LNCaP clone FGC (cell line): ENCODE results near the gene DNAJC15.
"Not testable (repeated sequence)": the region's sequence is repeated elsewhere in the genome, so short reads cannot be mapped to it uniquely, and the experiment has no call there.

Experiments
- DNase-seq: peaks from one replicate; pipeline ENCODE4 v3.0.0-alpha.2; 2011; ENCODE audit warnings: low read depth
- H3K4me3 ChIP-seq: 2 replicates; pipeline ENCODE4 v1.5.1; 2011; ENCODE audit warnings: mild to moderate bottlenecking, low read depth, low read length, control low read depth
- TF ChIP-seq, protein P1 (sequence below): IDR thresholded peaks from 2 replicates; pipeline ENCODE4 v1.5.1; 2012; ENCODE audit warnings: mild to moderate bottlenecking; ENCODE audit not compliant: control insufficient read depth, insufficient read depth; ENCODE audit errors: extremely low read depth

Gene DNAJC15

DNA sequence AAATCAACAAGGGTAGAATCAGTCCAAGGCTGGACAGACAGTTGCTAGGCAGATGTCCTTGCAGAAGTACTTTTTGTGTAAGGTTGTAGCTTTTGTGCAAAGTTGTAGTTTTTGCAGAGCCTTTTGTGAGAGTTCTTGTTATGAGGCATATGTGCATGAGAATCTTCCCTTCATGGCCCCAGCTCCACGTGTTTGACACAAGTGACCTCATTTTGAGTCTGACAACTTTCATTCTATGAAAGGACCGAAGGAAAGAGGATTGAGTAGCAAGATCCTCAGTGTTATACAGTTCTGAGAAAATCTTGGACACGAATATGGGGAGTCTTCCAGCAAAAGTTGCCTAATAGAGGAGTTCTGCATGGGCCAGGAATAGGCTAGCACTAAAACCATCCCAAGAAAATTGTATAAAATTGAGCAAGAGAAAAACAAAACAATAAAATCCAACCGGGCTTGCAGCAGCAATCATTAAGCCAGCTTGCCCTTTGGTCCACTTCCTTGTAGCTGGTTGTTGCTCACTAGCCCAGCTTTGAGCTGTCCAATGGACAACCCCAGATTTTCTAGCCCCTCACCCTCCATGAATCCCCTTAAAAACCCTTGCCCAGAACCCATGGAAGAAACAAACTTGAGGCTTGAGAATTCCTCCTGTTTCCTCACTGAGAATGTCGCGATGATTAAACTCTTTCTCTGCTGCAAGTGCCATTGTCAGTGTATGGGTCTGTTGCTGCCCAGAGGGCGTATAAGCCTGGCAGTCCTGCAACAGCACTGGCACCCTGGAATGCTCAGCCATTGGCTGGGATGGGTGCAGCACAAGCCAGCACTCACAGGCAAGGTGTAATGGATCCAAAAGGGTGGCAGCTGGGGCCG lies 37.8 kb upstream of the DNAJC15 start:
- TF ChIP-seq, protein P1, sequence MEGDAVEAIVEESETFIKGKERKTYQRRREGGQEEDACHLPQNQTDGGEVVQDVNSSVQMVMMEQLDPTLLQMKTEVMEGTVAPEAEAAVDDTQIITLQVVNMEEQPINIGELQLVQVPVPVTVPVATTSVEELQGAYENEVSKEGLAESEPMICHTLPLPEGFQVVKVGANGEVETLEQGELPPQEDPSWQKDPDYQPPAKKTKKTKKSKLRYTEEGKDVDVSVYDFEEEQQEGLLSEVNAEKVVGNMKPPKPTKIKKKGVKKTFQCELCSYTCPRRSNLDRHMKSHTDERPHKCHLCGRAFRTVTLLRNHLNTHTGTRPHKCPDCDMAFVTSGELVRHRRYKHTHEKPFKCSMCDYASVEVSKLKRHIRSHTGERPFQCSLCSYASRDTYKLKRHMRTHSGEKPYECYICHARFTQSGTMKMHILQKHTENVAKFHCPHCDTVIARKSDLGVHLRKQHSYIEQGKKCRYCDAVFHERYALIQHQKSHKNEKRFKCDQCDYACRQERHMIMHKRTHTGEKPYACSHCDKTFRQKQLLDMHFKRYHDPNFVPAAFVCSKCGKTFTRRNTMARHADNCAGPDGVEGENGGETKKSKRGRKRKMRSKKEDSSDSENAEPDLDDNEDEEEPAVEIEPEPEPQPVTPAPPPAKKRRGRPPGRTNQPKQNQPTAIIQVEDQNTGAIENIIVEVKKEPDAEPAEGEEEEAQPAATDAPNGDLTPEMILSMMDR: no peak
- no peak overlapping the region for H3K4me3 ChIP-seq
- no peak for DNase-seq

DNA sequence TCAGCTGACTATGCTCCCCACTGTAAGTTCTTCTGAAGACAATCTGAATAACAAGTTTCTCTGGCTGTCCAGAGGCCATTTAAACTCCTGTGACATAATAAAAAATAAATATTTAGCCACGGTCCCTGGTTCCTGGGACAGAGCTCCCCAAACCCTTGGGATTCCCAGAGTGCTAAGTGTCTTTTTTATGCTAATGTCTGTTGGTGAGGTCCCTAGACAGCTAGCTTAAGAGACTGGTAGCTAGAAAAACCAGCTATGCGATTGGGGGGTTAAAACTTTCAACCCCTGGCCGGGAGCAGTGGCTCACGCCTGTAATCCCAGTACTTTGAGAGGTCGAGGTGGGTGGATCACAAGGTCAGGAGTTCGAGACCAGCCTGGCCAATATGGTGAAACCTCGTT lies 37.2 kb upstream of the DNAJC15 start:
- TF ChIP-seq, protein P1: no peak
- no peak for DNase-seq
- no peak overlapping the region for H3K4me3 ChIP-seq

DNA sequence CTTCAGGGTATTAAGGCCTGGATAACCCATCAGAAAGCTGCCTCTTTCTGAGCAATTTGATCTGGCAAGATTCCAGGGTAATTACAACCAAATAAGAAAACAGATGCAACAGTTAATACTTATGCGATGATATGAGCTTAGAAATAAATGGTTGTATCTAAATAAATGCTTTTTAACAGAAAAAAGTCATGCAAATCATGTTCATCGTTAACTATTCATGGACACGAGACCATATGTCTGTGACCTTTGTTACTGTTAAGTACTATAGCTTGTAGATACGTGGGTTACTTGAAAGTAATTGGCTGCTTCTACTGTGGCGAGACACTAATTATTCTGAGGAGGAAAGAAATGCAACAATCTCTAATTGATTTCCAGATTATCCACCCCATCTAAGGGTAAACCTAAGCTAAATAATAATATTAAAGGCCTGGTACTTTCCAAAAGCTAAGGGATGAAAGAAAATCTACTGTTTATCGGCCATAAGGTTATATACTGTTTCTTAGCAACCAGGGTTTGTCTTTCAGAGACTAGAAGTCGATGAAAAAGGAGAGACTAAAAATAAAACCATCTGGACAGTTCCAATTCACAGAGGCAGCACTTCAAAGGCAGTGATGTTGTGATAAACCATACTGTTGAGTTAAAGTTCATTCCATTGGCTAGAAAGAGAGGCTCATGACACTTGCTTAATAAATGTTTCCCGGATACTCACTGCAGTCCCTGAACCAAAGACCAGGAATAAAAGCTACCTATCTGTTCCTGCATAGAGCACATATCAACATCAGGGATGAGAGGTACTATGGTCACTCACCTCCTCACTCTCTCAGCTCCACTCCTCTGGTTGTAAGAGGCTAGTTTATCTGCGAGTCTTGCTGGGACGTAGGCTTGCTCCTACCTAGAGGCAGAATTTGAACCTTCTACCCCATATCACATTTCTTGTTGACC lies 32.8 kb upstream of the DNAJC15 start:
- no peak overlapping the region for H3K4me3 ChIP-seq
- no peak for DNase-seq
- TF ChIP-seq, protein P1: no peak

DNA sequence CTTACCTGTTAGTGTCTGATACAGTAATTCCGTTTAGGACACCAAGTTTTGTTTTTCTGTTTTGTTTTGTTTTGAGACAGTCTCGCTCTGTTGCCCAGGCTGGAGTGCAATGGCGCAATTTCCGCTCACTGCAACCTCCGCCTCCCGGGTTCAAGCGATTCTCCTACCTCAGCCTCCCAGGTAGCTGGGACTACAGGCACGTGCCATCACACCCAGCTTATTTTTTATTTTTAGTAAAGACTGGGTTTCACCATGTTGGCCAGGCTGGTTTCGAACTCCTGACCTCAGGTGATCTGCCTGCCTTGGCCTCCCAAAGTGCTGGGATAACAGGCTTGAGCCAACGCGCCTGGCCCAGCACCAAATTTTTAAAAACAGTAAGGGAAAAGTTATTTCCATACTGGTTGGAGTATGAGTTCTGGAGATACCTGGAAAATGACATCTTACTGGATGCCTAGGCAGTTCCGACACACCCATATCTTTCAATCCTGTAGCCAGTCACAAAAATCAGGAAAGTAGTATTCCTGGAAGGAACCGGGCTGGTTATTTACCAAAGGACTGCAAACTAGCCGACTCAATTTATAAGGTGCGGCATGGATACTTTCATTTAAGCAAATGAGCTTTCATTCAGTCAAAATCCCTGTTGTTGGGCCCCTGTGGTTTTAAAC lies 32.0 kb upstream of the DNAJC15 start:
- DNase-seq, H3K4me3 ChIP-seq: not testable (repeated sequence)

DNA sequence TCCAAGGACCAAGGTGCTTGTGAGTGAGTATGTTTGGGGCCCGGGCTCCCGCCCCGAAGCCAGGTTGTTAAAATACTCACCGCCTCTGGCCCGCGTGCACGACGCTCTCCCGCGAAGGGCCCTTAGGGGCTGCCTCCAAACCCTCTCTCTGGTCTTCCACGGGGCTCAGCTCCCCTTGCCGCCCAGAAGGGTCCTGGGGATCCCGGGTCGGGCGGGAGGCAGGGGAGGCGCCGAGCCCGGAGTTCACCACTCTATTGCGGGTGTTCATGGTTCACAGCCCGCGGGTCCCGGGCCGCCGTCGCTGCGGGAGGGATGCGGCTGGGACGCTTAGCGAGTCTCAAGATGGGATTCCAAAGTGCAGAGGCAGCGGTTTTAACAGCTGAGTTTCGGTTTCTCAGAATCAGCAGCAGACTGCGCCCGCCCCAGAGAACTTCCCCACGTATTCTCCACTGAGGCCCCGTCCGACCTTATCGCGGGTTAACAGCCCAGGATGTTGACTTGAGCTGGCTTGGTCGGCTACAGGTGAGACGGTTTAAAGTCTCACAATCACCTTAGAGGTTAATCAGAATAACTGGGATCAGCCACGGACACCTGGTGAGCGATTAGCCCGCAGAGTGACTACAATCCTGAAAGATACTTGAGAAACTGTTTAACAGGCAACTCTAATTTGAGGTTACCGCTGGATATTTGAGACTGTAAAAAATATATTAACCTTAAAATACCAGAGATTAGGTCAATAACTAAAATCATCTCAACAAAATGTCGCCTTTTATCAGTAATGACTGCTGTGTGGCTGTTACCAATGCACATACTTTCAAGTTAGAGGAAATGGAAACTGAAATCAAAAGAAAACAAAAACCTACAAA lies 31.3 kb upstream of the DNAJC15 start, which contains the start of gene EPSTI1:
Gene EPSTI1, minus strand, starts transcription at position 344 of the 866 bp plus-strand sequence. Its CDS starts 76 bp downstream, at position 268.
- no peak within 1 kb of the TSS for H3K4me3 ChIP-seq
- DNase-seq: no peak
- TF ChIP-seq, protein P1: no peak

DNA sequence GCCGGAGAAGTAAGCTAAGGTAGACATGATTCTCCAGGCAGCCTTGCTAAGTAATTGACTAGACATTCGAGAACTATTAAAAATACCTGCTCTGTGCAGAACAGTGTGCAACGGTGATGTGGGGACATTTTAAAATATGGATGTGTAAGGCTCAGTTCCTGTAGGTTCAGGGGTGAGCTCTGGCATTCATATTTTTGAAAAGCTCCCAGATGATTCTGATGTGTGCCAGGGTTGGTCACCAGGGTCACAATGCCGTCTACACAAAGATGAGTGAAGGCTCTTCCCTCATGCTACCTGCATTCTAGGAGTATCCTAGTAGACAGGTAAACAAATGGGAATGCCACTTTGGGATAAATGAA lies 30.6 kb upstream of the DNAJC15 start:
- no peak overlapping the region for H3K4me3 ChIP-seq
- DNase-seq: no peak
- TF ChIP-seq, protein P1: no peak
